HUES64 (cell line): ENCODE measurements around the gene RUBCNL.

Experiments
- H3K27ac ChIP-seq: 2 replicates; pipeline ENCODE4 v1.7.0; 2013; ENCODE audit warnings: low read depth, low read length, inconsistent platforms
- H3K27me3 ChIP-seq: 2 replicates; pipeline ENCODE4 v1.6.1; 2013; ENCODE audit warnings: mild to moderate bottlenecking, low read length; ENCODE audit not compliant: insufficient read depth
- H3K36me3 ChIP-seq: 2 replicates; pipeline ENCODE4 v1.6.1; 2013; ENCODE audit warnings: mild to moderate bottlenecking, low read length; ENCODE audit not compliant: insufficient read depth
- H3K4me1 ChIP-seq: 2 replicates; pipeline ENCODE4 v1.6.1; 2013; ENCODE audit warnings: mild to moderate bottlenecking, low read length, moderate library complexity; ENCODE audit not compliant: insufficient read depth
- H3K4me3 ChIP-seq: 2 replicates; pipeline ENCODE4 v1.5.1; 2013; ENCODE audit warnings: mild to moderate bottlenecking, low read length, moderate library complexity
- H3K9ac ChIP-seq: 2 replicates; pipeline ENCODE4 v1.6.1; 2013; ENCODE audit warnings: mild to moderate bottlenecking, low read depth, low read length
- H3K9me3 ChIP-seq: 2 replicates; pipeline ENCODE4 v1.6.1; 2013; ENCODE audit warnings: low read depth, low read length; ENCODE audit not compliant: insufficient read depth
- WGBS: fragments of 150-250, 120-280 bp; methylation state at CpG from one replicate; pipeline ENCODE4 v1.1.7; 2013; ENCODE audit warnings: missing lambda C conversion rate; 5-methylcytosine and 5-hydroxymethylcytosine counted together

Gene RUBCNL

GRCh38 chr13:46297361-46297811 lies 89.7 kb downstream of the RUBCNL start:
- Histone ChIP-seq H3K27ac (no peak overlapping the region), H3K27me3 (no peaks in the 10 kb centered on the region), H3K4me1 (peaks cover 5% of the 10 kb centered on the region; the same call in 1 of the 2 replicates), H3K36me3 (no peaks in the 10 kb centered on the region), H3K9me3 (peaks cover 3% of the 10 kb centered on the region; the same call in 1 of the 2 replicates), H3K4me3 (no peak overlapping the region), H3K9ac (no peak overlapping the region)
- WGBS: 93% methylated on average over 3 of the region's 3 CpGs

DNA sequence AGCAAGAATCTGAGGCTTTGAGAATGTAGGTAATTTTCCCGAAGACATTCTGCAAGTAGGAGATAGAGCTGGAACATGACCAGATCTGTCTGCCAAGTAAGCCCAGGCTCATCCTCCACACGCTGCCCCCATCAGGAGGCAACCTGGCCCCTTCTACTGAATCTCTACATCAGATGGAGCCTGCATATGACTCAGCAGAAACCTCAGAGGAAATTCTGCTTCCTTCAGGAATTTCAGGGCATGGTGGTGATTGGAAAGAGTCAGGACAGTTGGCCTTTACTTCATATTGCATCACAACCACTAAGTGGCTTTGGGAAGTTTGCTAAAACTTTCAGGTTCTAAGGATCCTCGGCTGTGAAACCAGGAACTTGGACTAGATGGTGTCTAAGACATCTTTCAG lies 90.1 kb downstream of the RUBCNL start:
- H3K27me3 ChIP-seq: no peaks in the 10 kb centered on the region
- no peak overlapping the region for H3K9ac ChIP-seq
- H3K4me3 ChIP-seq: no peak overlapping the region
- 85% methylated on average over 3 of the region's 3 CpGs for WGBS
- H3K36me3 ChIP-seq: no peaks in the 10 kb centered on the region
- peaks cover under 1% of the 10 kb centered on the region; the same call in 1 of the 2 replicates for H3K9me3 ChIP-seq
- peaks cover 5% of the 10 kb centered on the region; the same call in 1 of the 2 replicates for H3K4me1 ChIP-seq
- H3K27ac ChIP-seq: no peak overlapping the region

- no peak overlapping the region for H3K9ac ChIP-seq
- WGBS: 87% methylated on average over 3 of the region's 3 CpGs
Measured at GRCh38 chr13:46296115-46296822, 90.8 kb downstream of the RUBCNL start.

DNA sequence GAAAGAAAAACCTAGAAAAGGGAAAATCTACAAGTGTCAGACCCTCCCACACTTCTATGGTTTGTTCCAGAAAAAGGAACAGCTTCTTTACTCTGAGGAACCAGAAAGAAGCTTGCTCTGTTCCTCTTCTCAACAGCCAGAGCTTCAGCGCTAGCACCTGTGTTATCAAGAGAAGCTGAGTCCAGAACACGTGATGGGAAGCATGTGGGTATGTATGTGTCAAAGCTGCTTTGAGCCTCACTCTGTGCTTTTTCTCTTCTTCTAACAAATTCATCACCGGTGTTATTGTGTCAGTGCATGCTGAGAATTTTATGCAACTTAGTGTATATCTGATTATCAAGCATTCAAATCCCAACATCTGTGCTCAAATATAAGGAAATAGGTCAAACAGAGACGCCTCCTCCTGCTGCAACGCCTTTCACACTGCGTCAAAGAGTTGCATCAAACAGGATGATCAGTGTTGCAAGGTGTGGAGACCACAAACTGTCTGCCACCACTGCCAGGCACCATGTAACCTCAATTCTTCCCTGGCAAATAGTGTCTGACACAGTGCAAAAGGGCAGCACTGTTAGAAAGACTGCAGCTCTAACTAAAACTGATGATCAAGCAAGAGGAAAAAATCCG lies 91.4 kb downstream of the RUBCNL start:
- Histone ChIP-seq H3K36me3 (no peaks in the 10 kb centered on the region), H3K4me1 (peaks cover 5% of the 10 kb centered on the region; the same call in 1 of the 2 replicates), H3K27ac (no peak overlapping the region), H3K27me3 (no peaks in the 10 kb centered on the region), H3K4me3 (no peak overlapping the region), H3K9ac (no peak overlapping the region), H3K9me3 (no peaks in the 10 kb centered on the region)
- WGBS: 92% methylated on average over 6 of the region's 7 CpGs

More at GRCh38 chr13:46296115-46296822, 90.8 kb downstream of the RUBCNL start:
- Histone ChIP-seq H3K27me3 (no peaks in the 10 kb centered on the region), H3K4me3 (no peak overlapping the region), H3K27ac (no peak overlapping the region), H3K4me1 (peaks cover 5% of the 10 kb centered on the region; the same call in 1 of the 2 replicates), H3K36me3 (no peaks in the 10 kb centered on the region), H3K9me3 (no peaks in the 10 kb centered on the region)

DNA sequence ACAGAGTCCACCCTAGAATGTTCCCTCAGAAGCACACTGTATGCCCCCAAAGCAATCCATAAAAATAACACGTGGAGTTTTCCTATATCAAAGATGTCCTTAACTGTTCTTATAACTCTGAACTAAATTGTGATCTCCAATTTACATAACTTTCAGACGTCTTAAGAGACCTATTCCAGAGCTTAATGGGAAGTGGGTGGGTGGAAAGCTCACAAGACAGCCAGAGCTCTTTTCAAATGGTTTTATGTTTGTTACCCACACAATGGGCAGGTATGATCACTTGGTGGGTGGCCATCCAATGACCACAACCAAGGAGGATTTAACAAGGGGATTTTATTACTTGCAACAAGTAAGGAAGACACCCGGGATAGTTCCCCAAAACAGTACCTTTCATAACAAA lies 93.6 kb downstream of the RUBCNL start:
- Histone ChIP-seq H3K9me3 (no peaks in the 10 kb centered on the region), H3K36me3 (no peaks in the 10 kb centered on the region), H3K9ac (no peak overlapping the region), H3K4me3 (no peak overlapping the region), H3K27me3 (no peaks in the 10 kb centered on the region), H3K4me1 (peaks cover 5% of the 10 kb centered on the region; the same call in 1 of the 2 replicates), H3K27ac (no peak overlapping the region)
- WGBS: 88% methylated on average over 3 of the region's 3 CpGs
